Activated naive CD8-positive, alpha-beta T cell treated with anti-CD3 and anti-CD28 coated beads, Interleukin-2, amount 50 U/mL, for 24 hours (primary cell): ENCODE results near the gene MIB1.
"Not testable (repeated sequence)": the region's sequence is repeated elsewhere in the genome, so short reads cannot be mapped to it uniquely, and the experiment has no call there.

ENCODE experiments used
- ATAC-seq: fragments of 150-1000 bp; cut with Tn5 transposase; one replicate; pipeline ENCODE4 v1.10.0; 2021
- DNase-seq: peaks from one replicate; pipeline ENCODE4 v3.0.0; 2021
- H3K27ac Mint-ChIP-seq: one replicate; pipeline ENCODE4 v1.8.0; 2021; ENCODE audit warnings: mild to moderate bottlenecking, mixed read lengths
- H3K27me3 Mint-ChIP-seq: one replicate; pipeline ENCODE4 v1.8.0; 2021; ENCODE audit warnings: mixed read lengths
- H3K36me3 Mint-ChIP-seq: one replicate; pipeline ENCODE4 v1.8.0; 2021; ENCODE audit warnings: low read depth, mixed read lengths
- H3K4me1 Mint-ChIP-seq: one replicate; pipeline ENCODE4 v1.8.0; 2021; ENCODE audit warnings: mixed read lengths
- H3K4me3 Mint-ChIP-seq: one replicate; pipeline ENCODE4 v1.8.0; 2021; ENCODE audit warnings: mild to moderate bottlenecking, moderate library complexity, mixed read lengths
- H3K9me3 Mint-ChIP-seq: one replicate; pipeline ENCODE4 v1.8.0; 2021; ENCODE audit warnings: mixed read lengths

Gene MIB1

GRCh38 chr18:21740538-21741311, at the start of gene MIB1:
MIB1 (plus strand) TSS chr18:21740792; CDS start chr18:21741584, 792 bp downstream.
- no peaks in the 10 kb centered on the region for H3K27me3 Mint-ChIP-seq
- H3K4me3 Mint-ChIP-seq: peak within 1 kb of the TSS; percentile 93
- peak within 1 kb of the TSS; percentile 96 for H3K27ac Mint-ChIP-seq
- peak; percentile 99 for DNase-seq
- peaks cover 35% of the 10 kb centered on the region for H3K4me1 Mint-ChIP-seq
- H3K36me3 Mint-ChIP-seq: peaks cover 4% of the 10 kb centered on the region
- peaks cover 15% of the 10 kb centered on the region for H3K9me3 Mint-ChIP-seq
- peak; percentile 99 for ATAC-seq

GRCh38 chr18:21693322-21693721, 47.3 kb upstream of the MIB1 start:
- Mint-ChIP-seq H3K9me3 (peaks cover 10% of the 10 kb centered on the region), H3K27me3 (no peaks in the 10 kb centered on the region), H3K4me3 (no peak overlapping the region), H3K4me1 (peaks cover 5% of the 10 kb centered on the region), H3K36me3 (peaks cover 50% of the 10 kb centered on the region), H3K27ac (no peak overlapping the region)
- DNase-seq (no peak), ATAC-seq (no peak)

- Mint-ChIP-seq H3K4me3 (no peak overlapping the region), H3K27me3 (no peaks in the 10 kb centered on the region), H3K4me1 (peaks cover 15% of the 10 kb centered on the region), H3K36me3 (peaks cover 22% of the 10 kb centered on the region), H3K27ac (no peak overlapping the region), H3K9me3 (no peaks in the 10 kb centered on the region)
- ATAC-seq: no peak
- DNase-seq: no peak
These were observed 40.0 kb upstream of the MIB1 start for GRCh38 chr18:21700528-21701075.

GRCh38 chr18:21701621-21702020, 39.0 kb upstream of the MIB1 start:
- Mint-ChIP-seq H3K4me3 (no peak overlapping the region), H3K9me3 (no peaks in the 10 kb centered on the region), H3K27ac (no peak overlapping the region), H3K27me3 (no peaks in the 10 kb centered on the region), H3K4me1 (peaks cover 14% of the 10 kb centered on the region), H3K36me3 (peaks cover 20% of the 10 kb centered on the region)
- no peak for DNase-seq
- ATAC-seq: no peak

- ATAC-seq (no peak), DNase-seq (no peak)
- no peak overlapping the region for H3K27ac Mint-ChIP-seq
- no peaks in the 10 kb centered on the region for H3K27me3 Mint-ChIP-seq
- H3K4me1 Mint-ChIP-seq: peaks cover 14% of the 10 kb centered on the region
- H3K36me3 Mint-ChIP-seq: peaks cover 19% of the 10 kb centered on the region
- no peaks in the 10 kb centered on the region for H3K9me3 Mint-ChIP-seq
- H3K4me3 Mint-ChIP-seq: peak overlapping the region; percentile 92
These were observed 38.0 kb upstream of the MIB1 start for GRCh38 chr18:21702602-21703001.

- Mint-ChIP-seq H3K27me3 (no peaks in the 10 kb centered on the region), H3K4me3 (peak overlapping the region; percentile 92), H3K36me3 (peaks cover 16% of the 10 kb centered on the region), H3K9me3 (no peaks in the 10 kb centered on the region), H3K4me1 (peaks cover 14% of the 10 kb centered on the region), H3K27ac (peak overlapping the region; percentile 83)
- DNase-seq (peak; percentile 31), ATAC-seq (no peak)
These were observed 37.3 kb upstream of the MIB1 start for GRCh38 chr18:21703241-21703820.

- Mint-ChIP-seq H3K27me3 (no peaks in the 10 kb centered on the region), H3K9me3 (no peaks in the 10 kb centered on the region), H3K36me3 (peaks cover 9% of the 10 kb centered on the region), H3K4me1 (peaks cover 17% of the 10 kb centered on the region), H3K27ac (peak within 1 kb of the TSS; percentile 83), H3K4me3 (peak within 1 kb of the TSS; percentile 92)
- DNase-seq (peak; percentile 90), ATAC-seq (peak; percentile 97)
These were observed 35.8 kb upstream of the MIB1 start, which contains the start of gene ABHD3 for GRCh38 chr18:21704603-21705364. ABHD3 (minus strand) TSS chr18:21704774; CDS start chr18:21704665, 109 bp downstream.

- peaks cover 2% of the 10 kb centered on the region for H3K36me3 Mint-ChIP-seq
- H3K4me1 Mint-ChIP-seq: peaks cover 17% of the 10 kb centered on the region
- H3K27me3 Mint-ChIP-seq: no peaks in the 10 kb centered on the region
- no peak overlapping the region for H3K4me3 Mint-ChIP-seq
- no peaks in the 10 kb centered on the region for H3K9me3 Mint-ChIP-seq
- DNase-seq (no peak), ATAC-seq (no peak)
- H3K27ac Mint-ChIP-seq: no peak overlapping the region
These were observed 34.2 kb upstream of the MIB1 start for GRCh38 chr18:21706386-21706865.

- DNase-seq, ATAC-seq, H3K27ac Mint-ChIP-seq, H3K4me3 Mint-ChIP-seq, H3K36me3 Mint-ChIP-seq, H3K9me3 Mint-ChIP-seq, H3K27me3 Mint-ChIP-seq: not testable (repeated sequence)
- H3K4me1 Mint-ChIP-seq: peaks cover 17% of the 10 kb centered on the region
These were observed 33.5 kb upstream of the MIB1 start for GRCh38 chr18:21707130-21707529.

- no peak overlapping the region for H3K4me3 Mint-ChIP-seq
These were observed 26.1 kb upstream of the MIB1 start for GRCh38 chr18:21714474-21714873.

GRCh38 chr18:21722687-21723086, 17.9 kb upstream of the MIB1 start:
- no peaks in the 10 kb centered on the region for H3K27me3 Mint-ChIP-seq
- no peaks in the 10 kb centered on the region for H3K36me3 Mint-ChIP-seq
- no peak for ATAC-seq
- H3K4me1 Mint-ChIP-seq: no peaks in the 10 kb centered on the region
- H3K27ac Mint-ChIP-seq: no peak overlapping the region
- H3K9me3 Mint-ChIP-seq: no peaks in the 10 kb centered on the region
- H3K4me3 Mint-ChIP-seq: no peak overlapping the region
- DNase-seq: no peak

More at GRCh38 chr18:21714474-21714873, 26.1 kb upstream of the MIB1 start:
- peaks cover 5% of the 10 kb centered on the region for H3K9me3 Mint-ChIP-seq
- H3K27ac Mint-ChIP-seq: no peak overlapping the region
- H3K4me1 Mint-ChIP-seq: no peaks in the 10 kb centered on the region
- ATAC-seq: no peak
- no peaks in the 10 kb centered on the region for H3K27me3 Mint-ChIP-seq
- H3K36me3 Mint-ChIP-seq: no peaks in the 10 kb centered on the region
- no peak for DNase-seq

GRCh38 chr18:21725201-21725600, 15.4 kb upstream of the MIB1 start:
- Mint-ChIP-seq H3K4me1 (no peaks in the 10 kb centered on the region), H3K27ac (no peak overlapping the region), H3K27me3 (no peaks in the 10 kb centered on the region), H3K36me3 (no peaks in the 10 kb centered on the region), H3K9me3 (no peaks in the 10 kb centered on the region), H3K4me3 (no peak overlapping the region)
- DNase-seq: no peak
- ATAC-seq: no peak

- Mint-ChIP-seq H3K36me3 (no peaks in the 10 kb centered on the region), H3K27ac (no peak overlapping the region), H3K4me1 (no peaks in the 10 kb centered on the region), H3K9me3 (no peaks in the 10 kb centered on the region), H3K27me3 (no peaks in the 10 kb centered on the region), H3K4me3 (no peak overlapping the region)
- no peak for ATAC-seq
- no peak for DNase-seq
These were observed 12.9 kb upstream of the MIB1 start for GRCh38 chr18:21727702-21728101.

- no peak overlapping the region for H3K4me3 Mint-ChIP-seq
- no peak for ATAC-seq
- peaks cover 15% of the 10 kb centered on the region for H3K9me3 Mint-ChIP-seq
- peaks cover 1% of the 10 kb centered on the region for H3K36me3 Mint-ChIP-seq
- no peak for DNase-seq
- no peaks in the 10 kb centered on the region for H3K4me1 Mint-ChIP-seq
- no peak overlapping the region for H3K27ac Mint-ChIP-seq
- H3K27me3 Mint-ChIP-seq: no peaks in the 10 kb centered on the region
These were observed 7.6 kb upstream of the MIB1 start for GRCh38 chr18:21733011-21733410.
